ENCODE results near the gene BLNK. TPM values are rescaled to one million over a fixed set of nuclear protein-coding genes. Genes with fewer than 3 reads are reported as not detected.

BLNK gene
- total RNA-seq, 1 experiment from 2014 or later: 7.5 TPM

- Mint-ChIP-seq H3K27me3 (ENCODE audit: unreplicated experiment) (no peaks in the 10 kb centered on the region), H3K4me1 (ENCODE audit: low read depth, unreplicated experiment) (peaks cover 29% of the 10 kb centered on the region), H3K4me3 (ENCODE audit: low read depth, unreplicated experiment) (no peak overlapping the region), H3K9me3 (ENCODE audit: low read depth, unreplicated experiment) (no peaks in the 10 kb centered on the region), H3K27ac (ENCODE audit: unreplicated experiment) (no peak overlapping the region), H3K36me3 (ENCODE audit: insufficient read depth, unreplicated experiment) (no peaks in the 10 kb centered on the region)
- TF ChIP-seq CTCF (IDR thresholded peaks at IDR 0.05; ENCODE audit: unreplicated experiment): no peak
- DNase-seq: no peak
- intact Hi-C loops (cut with micrococcal nuclease; ENCODE audit: unreplicated experiment): no loop called here
- CTCF ChIA-PET: no interaction called here
- no TSS peak for BruUV-seq (replicated peaks)
These were observed 11.4 kb downstream of the BLNK start for GRCh38 chr10:96260014-96260413.

- intact Hi-C loops (cut with micrococcal nuclease; ENCODE audit: unreplicated experiment): no loop called here
- Mint-ChIP-seq H3K27ac (ENCODE audit: unreplicated experiment) (no peak overlapping the region), H3K9me3 (ENCODE audit: low read depth, unreplicated experiment) (no peaks in the 10 kb centered on the region), H3K4me1 (ENCODE audit: low read depth, unreplicated experiment) (peaks cover 29% of the 10 kb centered on the region), H3K27me3 (ENCODE audit: unreplicated experiment) (no peaks in the 10 kb centered on the region), H3K36me3 (ENCODE audit: insufficient read depth, unreplicated experiment) (no peaks in the 10 kb centered on the region), H3K4me3 (ENCODE audit: low read depth, unreplicated experiment) (no peak overlapping the region)
- TF ChIP-seq CTCF (IDR thresholded peaks at IDR 0.05; ENCODE audit: unreplicated experiment): no peak
- no peak for DNase-seq
- BruUV-seq (replicated peaks): no TSS peak
- CTCF ChIA-PET: interaction anchor here (0.9 kb wide), 1 partner anchor 29 kb away, joined by 3 read pairs; no protein-coding TSS in a partner anchor
These were observed 12.2 kb downstream of the BLNK start for GRCh38 chr10:96259150-96259549.

GRCh38 chr10:96257944-96258343 lies 13.4 kb downstream of the BLNK start:
- no TSS peak for BruUV-seq (replicated peaks)
- Mint-ChIP-seq H3K4me1 (ENCODE audit: low read depth, unreplicated experiment) (peaks cover 20% of the 10 kb centered on the region), H3K27me3 (ENCODE audit: unreplicated experiment) (no peaks in the 10 kb centered on the region), H3K27ac (ENCODE audit: unreplicated experiment) (no peak overlapping the region), H3K4me3 (ENCODE audit: low read depth, unreplicated experiment) (no peak overlapping the region), H3K9me3 (ENCODE audit: low read depth, unreplicated experiment) (no peaks in the 10 kb centered on the region), H3K36me3 (ENCODE audit: insufficient read depth, unreplicated experiment) (no peaks in the 10 kb centered on the region)
- CTCF ChIA-PET: no interaction called here
- no peak for DNase-seq
- intact Hi-C loops (cut with micrococcal nuclease; ENCODE audit: unreplicated experiment): no loop called here
- TF ChIP-seq CTCF (IDR thresholded peaks at IDR 0.05; ENCODE audit: unreplicated experiment): no peak

- Mint-ChIP-seq H3K9me3 (ENCODE audit: low read depth, unreplicated experiment) (no peaks in the 10 kb centered on the region), H3K4me3 (ENCODE audit: low read depth, unreplicated experiment) (no peak overlapping the region), H3K4me1 (ENCODE audit: low read depth, unreplicated experiment) (peaks cover 14% of the 10 kb centered on the region), H3K27ac (ENCODE audit: unreplicated experiment) (no peak overlapping the region), H3K36me3 (ENCODE audit: insufficient read depth, unreplicated experiment) (no peaks in the 10 kb centered on the region), H3K27me3 (ENCODE audit: unreplicated experiment) (no peaks in the 10 kb centered on the region)
- no peak for TF ChIP-seq CTCF (IDR thresholded peaks at IDR 0.05; ENCODE audit: unreplicated experiment)
- DNase-seq: no peak
- CTCF ChIA-PET: interaction anchor here (0.5 kb wide), 1 partner anchor 14 kb away, joined by 3 read pairs; no protein-coding TSS in a partner anchor
- BruUV-seq (replicated peaks): no TSS peak
- intact Hi-C loops (cut with micrococcal nuclease; ENCODE audit: unreplicated experiment): no loop called here
These were observed 15.6 kb downstream of the BLNK start for GRCh38 chr10:96255549-96256333.

Measured in Calu3 (cell line).